Heart right ventricle (tissue), 16 donors: ENCODE results near the gene PPP2R5B. TPM values are rescaled to one million over a fixed set of nuclear protein-coding genes. Genes with fewer than 3 reads are reported as not detected.

ENCODE experiments used
- ATAC-seq, 8 donors: fragments of 200-7000 bp; cut with Tn5 transposase; one replicate each; pipeline ENCODE4 v1.9.1; 2020; ENCODE audit warnings: mild to moderate bottlenecking in 8 of 8, moderate library complexity in 8 of 8, moderate number of reproducible peaks in 1 of 8
- DNase-seq, 2 donors: peaks; one replicate each; pipeline ENCODE4 v3.0.0-alpha.2; 2020
- H3K27ac ChIP-seq, 10 donors: fragments of 200-600 bp; sonication (generic) in 2 of 10; one replicate each; pipeline versions ENCODE4 v1.5.0 to v1.8.0; 2020 to 2022; ENCODE audit warnings: mild to moderate bottlenecking in 3 of 10
- H3K27me3 ChIP-seq, 7 donors: fragments of 200-600 bp; one replicate each; pipeline ENCODE4 v1.8.0; 2021 to 2022; ENCODE audit warnings: mild to moderate bottlenecking in 2 of 7
- H3K36me3 ChIP-seq, 9 donors: fragments of 200-600 bp; sonication (generic) in 1 of 9; one replicate each; pipeline versions ENCODE4 v1.5.0 to v1.8.0; 2020 to 2022; ENCODE audit warnings: mild to moderate bottlenecking in 2 of 9
- H3K4me1 ChIP-seq, 9 donors: fragments of 200-600 bp; sonication (generic) in 1 of 9; one replicate each; pipeline versions ENCODE4 v1.5.0 to v1.8.0; 2020 to 2022; ENCODE audit warnings: mild to moderate bottlenecking in 4 of 9
- H3K4me3 ChIP-seq, 10 donors: fragments of 200-600 bp; sonication (generic) in 2 of 10; one replicate each; pipeline versions ENCODE4 v1.5.0 to v1.8.0; 2020 to 2022; ENCODE audit warnings: mild to moderate bottlenecking in 7 of 10, moderate library complexity in 2 of 10
- H3K9me3 ChIP-seq, 11 donors: fragments of 200-600 bp in 10 of 11; sonication (generic) in 2 of 11; one replicate each; pipeline versions ENCODE4 v1.5.0 to v1.8.0; 2013 to 2022; ENCODE audit warnings: mild to moderate bottlenecking in 2 of 11, control low read depth in 1 of 11, moderate library complexity in 1 of 11
- CTCF ChIP-seq, 9 donors: fragments of 200-600 bp; sonication (generic) in 2 of 9; IDR thresholded peaks; one replicate each; pipeline versions ENCODE4 v1.5.0 to v1.8.0; 2021 to 2022; ENCODE audit warnings: antibody characterized with exemption in 9 of 9, mild to moderate bottlenecking in 5 of 9, moderate library complexity in 1 of 9
- WGBS, 2 donors: extraction: QIAGEN DNeasy Blood & Tissue Kit; methylation state at CpG; one replicate each; pipeline ENCODE4 v1.1.7; 2013; ENCODE audit warnings: inconsistent platforms in 1 of 2; 5-methylcytosine and 5-hydroxymethylcytosine counted together
- intact Hi-C, 10 donors: fragments of 100-400 bp; cut with DNase I; formaldehyde crosslinking; loops; one replicate each; pipeline versions ENCODE4 v1.11.1 to v1.14.2; 2022
- polyA plus RNA-seq, 2 donors: library from polyadenylated mRNA; stranded (reverse); fragments of 200-250 nt; gene quantifications; one replicate each; pipeline ENCODE4 v1.2.3, GENCODE V29; 2013
- total RNA-seq, 10 donors: library from RNA; stranded (reverse); fragmentation: NEBNext Ultra II Directional in 3 of 10; extraction: Animal tissue kit (Norgen Biotek cat#: 25700) in 3 of 10; gene quantifications; one replicate each; pipeline versions ENCODE4 v1.2.1 to v1.2.4, GENCODE V29; 2021 to 2023
- donor health status: Arrhythmogenic right ventricular cardiomyopathy.
- donor health status: ischemic (EF 13 %, LVEDD 7.1; RV severe dilation, severe dysfunction).
- donor health status: healthy with polysubstance abuse.
- donor health status: DM: no; HTN: yes; CAD: no.
- donor health status: DM: no; HTN: no; CAD: no.
- donor health status: ischemic (EF 25% LVEDD 6.9; RV normal size, moderate dysfunction).
- donor health status: ischemic (EF 25% LVEDD 5.7; RV mildly dilated, moderate dysfunction).
- donor health status: healthy.
- donor health status: DM: yes; HTN: yes; CAD: no.
- donor health status: Ischemic cardiomyopathy.
- donor health status: ischemic (EF 35%, LVEDD 5.7; RV mildly dilated, moderate dysfunction).
- donor health status: nonischemic (EF 11% LVEDD 7.7; RV severe dilation, severe dysfunction).
- donor health status: DM: yes; HTN: yes; CAD: no.
- donor health status: PGD.
- donor health status: ischemic (EF 29% LVEDD 5.4; RV normal size, mild dysfunction).
- donor health status: nonischemic (EF 23%, LVEDD 6.1; RV moderate dilation, normal function).

PPP2R5B gene
- total and polyA plus RNA-seq, 12 donors = 13.4 to 30.8 (median 22.3) TPM

DNA sequence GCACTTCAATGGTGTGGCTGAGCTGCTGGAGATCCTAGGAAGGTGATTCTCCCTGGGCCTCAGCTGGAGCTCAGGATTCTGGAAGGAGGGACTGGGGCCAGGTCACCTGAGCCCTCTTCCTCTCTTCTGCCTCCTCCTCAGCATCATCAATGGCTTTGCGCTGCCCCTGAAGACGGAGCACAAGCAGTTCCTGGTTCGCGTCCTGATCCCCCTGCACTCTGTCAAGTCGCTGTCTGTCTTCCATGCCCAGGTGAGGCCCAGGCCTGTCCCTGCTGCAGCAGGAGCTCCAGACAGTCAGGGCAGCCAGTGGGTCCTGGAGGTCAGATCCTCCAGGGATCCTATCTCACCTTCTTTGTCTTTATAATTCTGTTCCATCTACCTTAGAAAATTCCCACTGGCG, 5.9 kb downstream of the PPP2R5B start:
- no peak overlapping the region for H3K27ac ChIP-seq
- no peak for ATAC-seq
- H3K9me3 ChIP-seq = no peaks in the 10 kb centered on the region
- H3K36me3 ChIP-seq = peaks cover 0 to 89% (median 49%) of the 10 kb centered on the region in 9 donors
- H3K4me3 ChIP-seq = no peak overlapping the region
- TF ChIP-seq CTCF (IDR thresholded peaks at IDR 0.05) = no peak
- 94 to 96% methylated on average over 6 of the region's 6 CpGs for WGBS, 2 donors
- no peak for DNase-seq
- H3K27me3 ChIP-seq = no peaks in the 10 kb centered on the region
- intact Hi-C loops = no loop called here
- peaks cover 5 to 17% (median 13%) of the 10 kb centered on the region in 9 donors for H3K4me1 ChIP-seq

- Histone ChIP-seq H3K36me3 (peaks cover 0 to 91% (median 49%) of the 10 kb centered on the region in 9 donors), H3K9me3 (no peaks in the 10 kb centered on the region), H3K4me3 (no peak overlapping the region), H3K27me3 (no peaks in the 10 kb centered on the region), H3K4me1 (peaks cover 0 to 8% (median 3%) of the 10 kb centered on the region in 9 donors), H3K27ac (no peak overlapping the region)
- intact Hi-C loops = no loop called here
- TF ChIP-seq CTCF (IDR thresholded peaks at IDR 0.05) = no peak
- no peak for DNase-seq
- no peak for ATAC-seq
- 94 to 97% methylated on average over 7 of the region's 7 CpGs for WGBS, 2 donors
Observed at GRCh38 chr11:64931290-64931689, 6.8 kb downstream of the PPP2R5B start.

GRCh38 chr11:64932324-64932723, 7.8 kb downstream of the PPP2R5B start:
- Histone ChIP-seq H3K27ac (no peak overlapping the region), H3K4me1 (no peaks in the 10 kb centered on the region), H3K27me3 (no peaks in the 10 kb centered on the region), H3K9me3 (no peaks in the 10 kb centered on the region), H3K4me3 (no peak overlapping the region), H3K36me3 (peaks cover 0 to 81% (median 49%) of the 10 kb centered on the region in 9 donors)
- WGBS, 2 donors = 87 to 89% methylated on average over 5 of the region's 5 CpGs
- intact Hi-C loops = no loop called here
- no peak for ATAC-seq
- no peak for TF ChIP-seq CTCF (IDR thresholded peaks at IDR 0.05)
- no peak for DNase-seq

GRCh38 chr11:64933213-64933934, 8.9 kb downstream of the PPP2R5B start:
- WGBS, 2 donors = 85 to 92% methylated on average over 12 of the region's 12 CpGs
- intact Hi-C loops = no loop called here
- DNase-seq (no peak), ATAC-seq (peak in 2 of 8 donors; percentile 18 to 25)
- Histone ChIP-seq H3K4me3 (no peak overlapping the region), H3K27ac (no peak overlapping the region), H3K9me3 (no peaks in the 10 kb centered on the region), H3K4me1 (no peaks in the 10 kb centered on the region), H3K27me3 (no peaks in the 10 kb centered on the region), H3K36me3 (peaks cover 0 to 71% (median 45%) of the 10 kb centered on the region in 9 donors)
- TF ChIP-seq CTCF (IDR thresholded peaks at IDR 0.05) = no peak
